Suprapubic skin (tissue), 4 donors: Measurements from ENCODE around the gene GALNT12. TPM values are rescaled to one million over a fixed set of nuclear protein-coding genes. Genes with fewer than 3 reads are reported as not detected.

Source experiments
- DNase-seq, 2 donors: peaks; one replicate each; pipeline ENCODE4 v3.0.0-alpha.2; 2019; ENCODE audit warnings: low spot score in 2 of 2
- H3K27ac ChIP-seq: fragments of 200-600 bp; sonication (generic); one replicate; pipeline ENCODE4 v1.5.1; 2019
- H3K27me3 ChIP-seq: fragments of 200-600 bp; sonication (generic); one replicate; pipeline ENCODE4 v1.5.1; 2019
- H3K36me3 ChIP-seq: fragments of 200-600 bp; sonication (generic); one replicate; pipeline ENCODE4 v1.5.1; 2019
- H3K4me1 ChIP-seq: fragments of 200-600 bp; sonication (generic); one replicate; pipeline ENCODE4 v1.5.1; 2019
- H3K4me3 ChIP-seq: fragments of 200-600 bp; sonication (generic); one replicate; pipeline ENCODE4 v1.5.1; 2019; ENCODE audit warnings: mild to moderate bottlenecking
- H3K9me3 ChIP-seq: fragments of 200-600 bp; sonication (generic); one replicate; pipeline ENCODE4 v1.5.1; 2019
- CTCF ChIP-seq, 2 donors: fragments of 200-600 bp in 1 of 2; fragments of 450-650 bp in 1 of 2; sonication (generic) in 1 of 2; IDR thresholded peaks; one replicate each; pipeline ENCODE4 v1.5.1; 2016 to 2019; ENCODE audit warnings: antibody characterized with exemption in 2 of 2, mild to moderate bottlenecking in 1 of 2, moderate library complexity in 1 of 2
- EP300 ChIP-seq: sonication (generic); formaldehyde crosslinking; IDR thresholded peaks from one replicate; pipeline ENCODE4 v1.6.1; 2017; ENCODE audit warnings: antibody characterized with exemption
- POLR2A ChIP-seq, 2 donors: fragments of 450-650 bp; IDR thresholded peaks; one replicate each; pipeline ENCODE4 v1.6.1; 2017; ENCODE audit warnings: antibody characterized with exemption in 2 of 2, mild to moderate bottlenecking in 2 of 2, moderate library complexity in 2 of 2
- POLR2AphosphoS5 ChIP-seq, 3 donors: sonication (generic); formaldehyde crosslinking; IDR thresholded peaks; one replicate each; pipeline ENCODE4 v1.6.1; 2017; ENCODE audit warnings: antibody characterized with exemption in 3 of 3
- WGBS: methylation state at CpG from one replicate; pipeline ENCODE4 v1.1.5; 2018; 5-methylcytosine and 5-hydroxymethylcytosine counted together
- total RNA-seq, 4 donors: library from RNA; depleted of rRNA; stranded (reverse); fragments of >200 nt; gene quantifications; one replicate each; pipeline ENCODE4 v1.1.0, GENCODE V29; 2016

Gene GALNT12
- total RNA-seq, 4 donors from 2014 or later = 1.4 to 8.0 (median 5.5) TPM

- H3K27me3 ChIP-seq = no peaks in the 10 kb centered on the region
- no peak overlapping the region for H3K27ac ChIP-seq
- no peaks in the 10 kb centered on the region for H3K9me3 ChIP-seq
- no peak overlapping the region for H3K4me3 ChIP-seq
- peaks cover 17% of the 10 kb centered on the region for H3K4me1 ChIP-seq
- no peak for DNase-seq
- TF ChIP-seq CTCF (IDR thresholded peaks at IDR 0.05) (no peak), POLR2AphosphoS5 (IDR thresholded peaks at IDR 0.05) (no peak), POLR2A (IDR thresholded peaks at IDR 0.05) (no peak), EP300 (no peak)
- WGBS = 68% methylated on average over 5 of the region's 5 CpGs
- no peaks in the 10 kb centered on the region for H3K36me3 ChIP-seq
Measured at GRCh38 chr9:98870782-98871557, 63.5 kb downstream of the GALNT12 start.

- Histone ChIP-seq H3K4me3 (no peak overlapping the region), H3K9me3 (no peaks in the 10 kb centered on the region), H3K4me1 (peaks cover 15% of the 10 kb centered on the region), H3K36me3 (no peaks in the 10 kb centered on the region), H3K27me3 (no peaks in the 10 kb centered on the region), H3K27ac (no peak overlapping the region)
- WGBS = 77% methylated on average over 9 of the region's 9 CpGs
- peak in 1 of 2 donors; percentile 37 for DNase-seq
- TF ChIP-seq CTCF (IDR thresholded peaks at IDR 0.05) = no peak
- no peak for TF ChIP-seq EP300
Measured at GRCh38 chr9:98871558-98872065, 64.1 kb downstream of the GALNT12 start.

- Histone ChIP-seq H3K36me3 (no peaks in the 10 kb centered on the region), H3K9me3 (no peaks in the 10 kb centered on the region), H3K27ac (no peak overlapping the region), H3K4me3 (no peak overlapping the region), H3K27me3 (no peaks in the 10 kb centered on the region), H3K4me1 (no peaks in the 10 kb centered on the region)
- DNase-seq = no peak
- no peak for TF ChIP-seq EP300
- no peak for TF ChIP-seq POLR2A (IDR thresholded peaks at IDR 0.05)
- TF ChIP-seq POLR2AphosphoS5 (IDR thresholded peaks at IDR 0.05) = no peak
- no peak for TF ChIP-seq CTCF (IDR thresholded peaks at IDR 0.05)
- 86% methylated on average over 2 of the region's 2 CpGs for WGBS
Measured at GRCh38 chr9:98873526-98873925, 66.1 kb downstream of the GALNT12 start.

- TF ChIP-seq POLR2A (IDR thresholded peaks at IDR 0.05) (no peak), EP300 (no peak), POLR2AphosphoS5 (IDR thresholded peaks at IDR 0.05) (no peak), CTCF (IDR thresholded peaks at IDR 0.05) (no peak)
- no peak for DNase-seq
- no peak overlapping the region for H3K4me3 ChIP-seq
- H3K9me3 ChIP-seq = no peaks in the 10 kb centered on the region
- H3K27me3 ChIP-seq = no peaks in the 10 kb centered on the region
- WGBS = 37% methylated on average over 3 of the region's 3 CpGs
- no peak overlapping the region for H3K27ac ChIP-seq
- no peaks in the 10 kb centered on the region for H3K4me1 ChIP-seq
- no peaks in the 10 kb centered on the region for H3K36me3 ChIP-seq
Measured at GRCh38 chr9:98873951-98874371, 66.5 kb downstream of the GALNT12 start.

GRCh38 chr9:98874721-98875255 lies 67.3 kb downstream of the GALNT12 start:
- no peak overlapping the region for H3K4me3 ChIP-seq
- TF ChIP-seq CTCF (IDR thresholded peaks at IDR 0.05) = no peak
- no peak for TF ChIP-seq POLR2AphosphoS5 (IDR thresholded peaks at IDR 0.05)
- no peak for TF ChIP-seq POLR2A (IDR thresholded peaks at IDR 0.05)
- TF ChIP-seq EP300 = no peak
- no peak overlapping the region for H3K27ac ChIP-seq
- H3K4me1 ChIP-seq = no peaks in the 10 kb centered on the region
- H3K27me3 ChIP-seq = no peaks in the 10 kb centered on the region
- DNase-seq = no peak
- no peaks in the 10 kb centered on the region for H3K9me3 ChIP-seq
- WGBS = 81% methylated on average over 5 of the region's 5 CpGs
- H3K36me3 ChIP-seq = no peaks in the 10 kb centered on the region
